HG03039 (cell line): Measurements from ENCODE around the gene LZTS2.

Experiments
- ATAC-seq: cut with Tn5 transposase; IDR thresholded peaks from one replicate; pipeline ENCODE4 v1.9.1; 2021; ENCODE audit warnings: mild to moderate bottlenecking, moderate library complexity; ENCODE audit not compliant: unreplicated experiment

The LZTS2 gene

DNA sequence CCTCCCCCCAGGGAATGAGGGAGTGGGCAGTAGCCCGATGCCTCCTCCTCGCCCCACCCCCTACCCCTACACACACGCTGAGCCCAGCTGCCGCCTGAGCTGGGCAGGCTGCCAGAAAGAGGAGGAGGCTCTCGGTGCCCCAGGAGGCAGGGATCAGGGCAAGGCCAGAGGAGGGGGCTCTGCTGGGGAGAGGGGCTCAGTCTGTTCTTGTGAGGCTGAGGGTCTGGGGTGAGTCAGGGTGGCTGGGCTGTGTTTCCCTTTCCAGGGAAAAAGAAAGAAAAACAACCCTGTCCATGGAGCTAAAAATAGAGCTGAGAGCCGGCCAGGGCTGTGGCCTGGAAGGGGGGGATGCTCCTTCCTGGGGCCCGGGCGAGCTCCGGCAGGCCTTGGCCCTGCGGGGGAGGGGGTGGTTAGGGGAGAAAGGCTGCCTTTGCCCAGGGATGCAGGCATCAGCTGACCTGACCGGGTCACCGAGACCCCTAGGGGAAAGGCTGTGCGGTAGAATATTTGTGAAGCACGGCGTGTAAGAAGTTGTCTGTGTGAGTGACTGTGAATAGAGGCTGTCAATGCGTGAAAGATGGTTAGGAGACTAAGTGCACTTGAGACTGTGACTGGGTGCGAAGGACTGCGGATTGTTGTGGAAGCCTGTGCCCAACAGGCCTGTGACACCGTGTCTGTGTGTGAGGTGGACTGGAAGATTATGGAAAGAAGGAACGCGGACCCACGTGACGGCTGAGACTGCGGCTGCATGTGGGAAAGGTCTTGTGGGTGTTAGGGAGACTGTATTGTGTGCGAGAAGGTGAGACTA, 1.2 kb upstream of the LZTS2 start:
- peak; percentile 16 for ATAC-seq

GRCh38 chr10:100998991-100999741, 442 bp upstream of the LZTS2 start:
- ATAC-seq = peak; percentile 32

GRCh38 chr10:101000127-101000914, 713 bp downstream of the LZTS2 start:
- no peak for ATAC-seq

DNA sequence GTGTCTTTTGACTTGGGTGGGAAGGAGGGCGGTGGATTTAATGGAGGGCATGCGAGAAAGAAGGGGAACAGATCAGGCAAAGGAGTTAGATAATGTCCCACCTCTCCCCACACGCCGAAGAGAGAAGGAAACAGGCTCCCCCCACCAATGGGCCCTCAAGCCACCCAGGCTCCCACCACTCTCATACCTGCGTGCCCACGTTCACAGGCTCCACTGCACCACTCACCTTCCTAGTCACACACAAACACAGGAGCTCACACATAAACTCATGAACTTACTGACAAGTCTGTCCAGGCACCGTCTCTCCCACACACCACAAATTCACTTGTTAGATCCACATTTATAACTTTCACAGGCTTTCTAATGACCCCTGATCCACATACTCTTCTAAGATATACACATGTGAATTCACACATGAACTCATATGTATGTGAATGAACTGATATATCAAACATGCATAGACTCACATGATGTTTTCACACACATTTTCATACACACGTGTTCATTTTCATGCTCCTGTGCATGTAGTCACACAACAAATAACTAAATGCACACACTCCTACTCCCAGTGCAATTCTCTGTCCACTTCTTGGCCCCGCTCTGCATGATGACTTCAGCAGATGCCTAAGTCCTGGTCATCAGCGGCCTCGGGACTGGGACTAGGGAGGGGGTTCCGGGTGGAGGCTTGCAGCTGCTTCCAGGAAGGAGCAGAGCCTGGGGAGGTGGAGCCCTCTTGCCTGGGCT, 1.5 kb downstream of the LZTS2 start:
- ATAC-seq = no peak

- no peak for ATAC-seq
Observed at GRCh38 chr10:101001659-101002035, 2.0 kb downstream of the LZTS2 start.

DNA sequence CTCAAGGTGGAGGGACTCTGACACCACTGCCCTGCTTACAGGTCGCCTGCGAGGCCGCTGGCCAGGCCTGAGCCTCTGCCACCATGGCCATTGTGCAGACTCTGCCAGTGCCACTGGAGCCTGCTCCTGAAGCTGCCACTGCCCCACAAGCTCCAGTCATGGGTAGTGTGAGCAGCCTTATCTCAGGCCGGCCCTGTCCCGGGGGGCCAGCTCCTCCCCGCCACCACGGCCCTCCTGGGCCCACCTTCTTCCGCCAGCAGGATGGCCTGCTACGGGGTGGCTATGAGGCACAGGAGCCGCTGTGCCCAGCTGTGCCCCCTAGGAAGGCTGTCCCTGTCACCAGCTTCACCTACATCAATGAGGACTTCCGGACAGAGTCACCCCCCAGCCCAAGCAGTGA, 2.8 kb downstream of the LZTS2 start:
- ATAC-seq = no peak

DNA sequence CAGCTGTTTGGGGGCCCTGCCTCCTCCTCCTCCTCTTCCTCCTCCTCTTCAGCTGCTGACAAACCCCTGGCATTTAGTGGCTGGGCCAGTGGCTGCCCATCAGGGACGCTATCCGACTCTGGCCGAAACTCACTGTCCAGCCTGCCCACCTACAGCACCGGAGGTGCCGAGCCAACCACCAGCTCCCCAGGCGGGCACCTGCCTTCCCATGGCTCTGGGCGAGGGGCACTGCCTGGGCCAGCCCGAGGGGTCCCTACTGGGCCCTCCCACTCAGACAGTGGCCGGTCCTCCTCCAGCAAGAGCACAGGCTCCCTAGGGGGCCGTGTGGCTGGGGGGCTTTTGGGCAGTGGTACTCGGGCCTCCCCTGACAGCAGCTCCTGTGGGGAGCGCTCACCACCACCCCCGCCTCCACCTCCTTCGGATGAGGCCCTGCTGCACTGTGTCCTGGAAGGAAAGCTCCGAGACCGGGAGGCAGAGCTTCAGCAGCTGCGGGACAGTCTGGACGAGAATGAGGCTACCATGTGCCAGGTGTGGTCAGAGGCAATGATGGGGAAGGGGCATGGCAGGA, 4.1 kb downstream of the LZTS2 start:
- no peak for ATAC-seq

DNA sequence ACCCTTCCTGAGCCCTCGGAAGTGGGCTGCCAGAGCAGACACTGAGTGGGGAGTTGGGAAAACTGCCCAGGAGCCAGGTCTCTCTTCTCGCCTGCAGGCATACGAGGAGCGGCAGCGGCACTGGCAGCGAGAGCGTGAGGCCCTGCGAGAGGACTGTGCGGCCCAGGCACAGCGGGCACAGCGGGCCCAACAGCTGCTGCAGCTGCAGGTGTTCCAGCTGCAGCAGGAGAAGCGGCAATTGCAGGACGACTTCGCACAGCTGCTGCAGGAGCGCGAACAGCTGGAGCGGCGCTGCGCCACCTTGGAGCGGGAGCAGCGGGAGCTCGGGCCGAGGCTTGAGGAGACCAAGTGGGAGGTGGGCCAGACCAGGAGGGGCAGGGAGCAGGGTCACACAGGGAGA, 5.8 kb downstream of the LZTS2 start:
- no peak for ATAC-seq

- ATAC-seq = no peak
Observed at GRCh38 chr10:101005869-101006567, 6.4 kb downstream of the LZTS2 start.

DNA sequence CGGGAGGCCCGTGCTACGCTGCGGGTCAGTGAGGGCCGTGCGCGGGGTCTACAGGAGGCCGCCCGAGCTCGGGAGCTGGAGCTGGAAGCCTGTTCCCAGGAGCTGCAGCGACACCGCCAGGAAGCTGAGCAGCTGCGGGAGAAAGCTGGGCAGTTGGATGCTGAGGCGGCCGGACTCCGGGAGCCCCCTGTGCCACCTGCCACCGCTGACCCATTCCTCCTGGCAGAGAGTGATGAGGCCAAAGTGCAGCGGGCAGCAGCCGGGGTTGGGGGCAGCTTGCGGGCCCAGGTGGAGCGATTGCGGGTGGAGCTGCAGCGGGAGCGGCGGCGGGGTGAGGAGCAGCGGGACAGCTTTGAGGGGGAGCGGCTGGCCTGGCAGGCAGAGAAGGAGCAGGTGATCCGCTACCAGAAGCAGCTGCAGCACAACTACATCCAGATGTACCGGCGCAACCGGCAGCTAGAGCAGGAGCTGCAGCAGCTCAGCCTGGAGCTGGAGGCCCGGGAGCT, 7.0 kb downstream of the LZTS2 start:
- no peak for ATAC-seq

DNA sequence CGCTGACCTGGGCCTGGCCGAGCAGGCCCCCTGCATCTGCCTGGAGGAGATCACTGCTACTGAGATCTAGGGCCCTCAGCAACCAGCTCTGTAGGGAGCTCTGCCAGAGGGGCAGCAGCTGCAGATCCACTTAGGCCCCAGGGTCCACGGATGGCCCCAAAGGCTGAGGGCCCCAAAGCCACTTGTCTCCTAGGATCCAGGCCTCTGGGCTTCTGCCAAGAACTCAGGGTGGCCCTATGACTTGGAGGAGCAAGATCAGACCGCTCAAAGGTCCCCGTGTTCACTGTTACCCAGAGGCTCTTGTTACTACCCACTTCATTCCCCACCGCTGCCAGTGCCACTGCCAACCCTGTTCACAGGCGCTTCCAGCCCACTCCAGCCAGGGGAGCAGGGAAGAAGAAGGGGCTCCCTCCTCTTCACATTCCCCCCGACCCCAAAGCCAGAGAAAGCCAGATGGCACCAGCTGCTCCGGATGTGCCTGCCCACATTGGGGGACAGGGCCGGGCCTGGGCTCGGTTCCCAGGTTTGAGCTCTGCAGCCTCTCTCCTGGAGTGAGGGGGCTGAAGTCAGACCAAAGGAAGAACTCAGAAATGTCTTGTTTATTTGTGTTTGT, 7.6 kb downstream of the LZTS2 start:
- no peak for ATAC-seq

DNA sequence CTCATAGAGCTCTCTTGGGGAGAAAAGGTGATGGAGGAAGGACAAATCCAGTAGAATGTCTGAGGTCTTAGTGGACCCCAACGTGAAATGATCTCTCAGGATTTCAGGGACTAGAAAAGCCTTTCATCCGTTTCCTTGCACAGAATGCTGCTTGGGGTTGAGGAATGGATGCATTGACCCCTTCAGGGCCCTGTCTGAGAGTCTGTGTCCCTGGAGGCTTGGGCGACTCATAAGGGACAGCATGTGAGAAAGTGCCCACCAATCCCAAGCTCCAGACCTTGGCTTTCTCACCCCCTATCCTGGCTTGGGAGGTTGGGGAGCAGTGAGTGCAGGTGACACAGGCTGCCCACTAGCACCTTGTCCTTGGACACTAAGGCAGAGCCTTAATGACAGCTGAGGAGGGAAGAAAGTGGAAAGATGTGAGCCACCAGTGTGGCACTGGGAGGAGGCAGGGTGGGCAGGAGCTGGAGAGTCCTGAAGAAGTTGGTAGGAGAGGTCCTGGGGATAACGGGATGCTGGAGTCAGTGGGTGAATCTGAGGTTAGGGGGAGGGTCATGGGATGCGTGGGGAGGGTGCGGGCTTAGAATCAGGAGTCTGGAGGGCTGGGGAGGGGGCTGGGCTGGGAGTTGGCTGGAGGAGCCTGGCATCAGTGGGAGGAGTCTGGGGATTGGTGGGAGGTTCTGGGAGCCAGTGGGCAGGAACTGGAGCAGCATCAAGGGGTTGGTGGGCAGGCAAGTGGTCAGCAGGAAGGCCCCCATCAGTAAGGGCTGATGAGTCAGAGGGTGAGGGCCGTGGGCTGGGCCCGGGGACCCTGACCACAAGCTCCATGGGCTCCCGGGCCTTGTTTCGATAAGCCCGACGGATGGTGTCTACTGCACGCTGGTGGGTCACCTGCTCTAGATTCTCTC, 8.6 kb downstream of the LZTS2 start:
- no peak for ATAC-seq

DNA sequence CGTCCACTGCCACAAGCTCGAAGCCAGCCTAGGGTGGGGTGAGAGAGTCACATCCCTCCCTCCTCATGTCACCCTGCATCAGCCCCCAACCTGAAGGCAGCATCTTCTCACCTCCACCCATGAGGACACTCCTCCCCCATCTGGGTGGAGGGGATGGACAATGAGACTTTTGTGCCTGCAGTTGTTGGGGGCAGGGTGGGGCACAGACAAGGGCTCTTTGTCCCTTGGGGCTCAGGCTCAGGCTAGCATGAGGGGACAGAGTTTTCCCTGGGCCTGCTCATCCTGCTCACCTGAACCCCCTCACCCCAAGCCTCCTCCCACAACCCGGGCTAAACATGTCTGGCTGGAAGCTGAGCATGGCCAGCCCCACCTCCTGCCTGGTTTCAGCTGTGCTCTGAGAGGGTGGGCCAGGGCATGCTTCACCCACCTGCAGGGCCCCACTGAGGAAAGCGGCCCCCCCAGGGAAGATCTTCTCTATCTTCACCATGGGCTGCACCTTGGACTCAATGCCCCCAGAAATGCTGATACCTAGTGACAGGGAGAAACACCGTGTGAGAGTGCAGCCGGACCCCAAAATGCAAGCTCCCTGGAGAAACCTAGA, 9.3 kb downstream of the LZTS2 start:
- ATAC-seq = no peak

DNA sequence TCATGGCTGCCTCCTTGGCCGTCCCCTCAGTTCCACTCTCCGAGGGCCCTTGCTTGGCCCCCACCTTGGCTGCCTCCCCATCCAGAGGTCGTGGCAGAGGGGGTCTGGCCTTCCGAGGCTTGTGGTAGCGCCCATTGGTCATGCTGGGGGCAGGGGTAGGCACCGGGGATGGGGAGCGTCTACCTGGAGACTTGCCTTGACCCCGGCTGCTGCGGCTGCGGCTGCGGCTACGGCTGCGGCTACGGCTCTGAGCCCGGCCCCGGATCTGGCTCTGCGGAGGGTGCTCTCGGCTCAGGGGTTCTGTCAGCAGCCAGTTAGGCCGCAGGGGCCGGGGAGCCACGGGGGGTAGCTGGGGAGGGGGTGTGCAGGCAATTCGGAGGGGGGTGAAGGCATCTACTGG, 10.7 kb downstream of the LZTS2 start:
- ATAC-seq = no peak

GRCh38 chr10:101011517-101012423, 12.2 kb downstream of the LZTS2 start:
- no peak for ATAC-seq

GRCh38 chr10:101012525-101013364, 13.1 kb downstream of the LZTS2 start:
- no peak for ATAC-seq
